Right renal pelvis (tissue), 4 donors: Measurements from ENCODE around the gene TMEM19. TPM values are rescaled to one million over a fixed set of nuclear protein-coding genes. Genes with fewer than 3 reads are reported as not detected.
"Not testable (repeated sequence)": the region's sequence is repeated elsewhere in the genome, so short reads cannot be mapped to it uniquely, and the experiment has no call there.

ENCODE experiments used
- DNase-seq, 4 donors: peaks; one replicate each; pipeline ENCODE4 v3.0.0-alpha.2; 2013; ENCODE audit warnings: low read depth in 4 of 4, low spot score in 3 of 4, missing footprints in 1 of 4
- polyA plus RNA-seq, 4 donors: library from polyadenylated mRNA; unstranded; fragments of 120-200 nt; gene quantifications; one replicate each; pipeline ENCODE4 v1.2.1, GENCODE V29; 2013; ENCODE audit not compliant: insufficient read length in 4 of 4

The TMEM19 gene
- polyA plus RNA-seq, 4 donors, result 32.0 to 44.9 (median 42.0) TPM

GRCh38 chr12:71664411-71665089 is 21.3 kb upstream of the TMEM19 start:
- no peak for DNase-seq

GRCh38 chr12:71665090-71665463 is 20.8 kb upstream of the TMEM19 start:
- no peak for DNase-seq

GRCh38 chr12:71666259-71666658 is 19.6 kb upstream of the TMEM19 start:
- no peak for DNase-seq

GRCh38 chr12:71671311-71671710 is 14.6 kb upstream of the TMEM19 start:
- DNase-seq, result no peak

GRCh38 chr12:71671816-71672215 is 14.1 kb upstream of the TMEM19 start:
- DNase-seq, result no peak

GRCh38 chr12:71682466-71682865 is 3.4 kb upstream of the TMEM19 start:
- no peak for DNase-seq

- no peak for DNase-seq
Measured at GRCh38 chr12:71683633-71684032, 2.2 kb upstream of the TMEM19 start.

GRCh38 chr12:71684081-71684480 is 1.8 kb upstream of the TMEM19 start:
- DNase-seq, result no peak

- no peak for DNase-seq
Measured at GRCh38 chr12:71685312-71685906, 473 bp upstream of the TMEM19 start.

- DNase-seq, result no peak
Measured at GRCh38 chr12:71686658-71687025, 760 bp downstream of the TMEM19 start.

- DNase-seq, result not testable (repeated sequence)
Measured at GRCh38 chr12:71687172-71687571, 1.3 kb downstream of the TMEM19 start.

- no peak for DNase-seq
Measured at GRCh38 chr12:71688961-71689570, 3.2 kb downstream of the TMEM19 start.

- no peak for DNase-seq
Measured at GRCh38 chr12:71691504-71692129, 5.7 kb downstream of the TMEM19 start.

- no peak for DNase-seq
Measured at GRCh38 chr12:71693126-71693525, 7.2 kb downstream of the TMEM19 start.

GRCh38 chr12:71693651-71694050 is 7.8 kb downstream of the TMEM19 start:
- not testable (repeated sequence) for DNase-seq

- no peak for DNase-seq
Measured at GRCh38 chr12:71694099-71694820, 8.4 kb downstream of the TMEM19 start.

GRCh38 chr12:71695782-71696181 is 9.9 kb downstream of the TMEM19 start:
- no peak for DNase-seq

GRCh38 chr12:71702181-71702580 is 16.3 kb downstream of the TMEM19 start:
- not testable (repeated sequence) for DNase-seq

GRCh38 chr12:71702590-71702989 is 16.7 kb downstream of the TMEM19 start:
- DNase-seq, result no peak

- no peak for DNase-seq
Measured at GRCh38 chr12:71703206-71703605, 17.3 kb downstream of the TMEM19 start.

GRCh38 chr12:71704920-71705319 is 19.0 kb downstream of the TMEM19 start:
- DNase-seq, result no peak
